ENCODE results near the gene MED26.
A peak's percentile ranks its signal among the peaks of the same experiment; 100 is the strongest.

The MED26 gene

GRCh38 chr19:16542045-16542909 lies 85.7 kb downstream of the MED26 start, which contains the start of gene CHERP:
TSS of gene CHERP (minus strand) at chr19:16542437. CDS start at chr19:16542378, 59 bp downstream.
- no peak for TF ChIP-seq CTCF (IDR thresholded peaks at IDR 0.05; ENCODE audit: low read depth, low read length)
- peak; percentile 92 to 95 for DNase-seq (ENCODE audit: low read depth in 2 of 2)
- H3K4me3 ChIP-seq (replicated peaks in 1 of 2; ENCODE audit: low read depth in 2 of 2, low read length in 2 of 2): peak within 1 kb of the TSS; percentile 95 to 97

- no peak for TF ChIP-seq CTCF (IDR thresholded peaks at IDR 0.05; ENCODE audit: low read depth, low read length)
- DNase-seq (ENCODE audit: low read depth in 2 of 2): peak; percentile 13 to 19
- H3K4me3 ChIP-seq (replicated peaks in 1 of 2; ENCODE audit: low read depth in 2 of 2, low read length in 2 of 2): peak overlapping the region; percentile 95 to 97
Observed at GRCh38 chr19:16541526-16542044, 86.4 kb downstream of the MED26 start.

- no peak for TF ChIP-seq CTCF (IDR thresholded peaks at IDR 0.05; ENCODE audit: low read depth, low read length)
- no peak for DNase-seq (ENCODE audit: low read depth in 2 of 2)
- H3K4me3 ChIP-seq (replicated peaks in 1 of 2; ENCODE audit: low read depth in 2 of 2, low read length in 2 of 2): peak overlapping the region; percentile 95 to 97
Observed at GRCh38 chr19:16540948-16541347, 87.1 kb downstream of the MED26 start.

GRCh38 chr19:16537111-16537510 lies 90.9 kb downstream of the MED26 start:
- no peak for DNase-seq (ENCODE audit: low read depth in 2 of 2)
- no peak for TF ChIP-seq CTCF (IDR thresholded peaks at IDR 0.05; ENCODE audit: low read depth, low read length)
- H3K4me3 ChIP-seq (replicated peaks in 1 of 2; ENCODE audit: low read depth in 2 of 2, low read length in 2 of 2): no peak overlapping the region

- DNase-seq (ENCODE audit: low read depth in 2 of 2): no peak
- H3K4me3 ChIP-seq (replicated peaks in 1 of 2; ENCODE audit: low read depth in 2 of 2, low read length in 2 of 2): no peak overlapping the region
- TF ChIP-seq CTCF (IDR thresholded peaks at IDR 0.05; ENCODE audit: low read depth, low read length): no peak
Observed at GRCh38 chr19:16536130-16536529, 91.9 kb downstream of the MED26 start.

GRCh38 chr19:16535381-16535780 lies 92.6 kb downstream of the MED26 start:
- no peak for TF ChIP-seq CTCF (IDR thresholded peaks at IDR 0.05; ENCODE audit: low read depth, low read length)
- H3K4me3 ChIP-seq (replicated peaks in 1 of 2; ENCODE audit: low read depth in 2 of 2, low read length in 2 of 2): no peak overlapping the region
- no peak for DNase-seq (ENCODE audit: low read depth in 2 of 2)

Measured in cardiac fibroblast (primary cell).